ENCODE measurements around the gene LRRC47.
"Not testable (repeated sequence)": the region's sequence is repeated elsewhere in the genome, so short reads cannot be mapped to it uniquely, and the experiment has no call there.

The LRRC47 gene

GRCh38 chr1:3805038-3805437 is 8.7 kb upstream of the LRRC47 start:
- no peaks in the 10 kb centered on the region for H3K27me3 ChIP-seq (ENCODE audit: insufficient read depth, poor library complexity, severe bottlenecking)
- no peak overlapping the region for H3K4me3 ChIP-seq (replicated peaks; ENCODE audit: insufficient read depth, low read length)
- DNase-seq (ENCODE audit: low read depth in 1 of 2, low spot score in 1 of 2): no peak
- H3K27ac ChIP-seq (replicated peaks): no peak overlapping the region
- TF ChIP-seq REST (IDR thresholded peaks at IDR 0.05; ENCODE audit: insufficient replicate concordance, low read depth): no peak
- no peak for TF ChIP-seq SPI1 (IDR thresholded peaks at IDR 0.05; ENCODE audit: borderline replicate concordance, low read depth)
- no peak for TF ChIP-seq CTCF (IDR thresholded peaks at IDR 0.05; ENCODE audit: insufficient read depth, low read length)
- no peak for TF ChIP-seq POLR2AphosphoS5 (IDR thresholded peaks at IDR 0.05; ENCODE audit: low read depth)
- TF ChIP-seq GABPA (IDR thresholded peaks at IDR 0.05; ENCODE audit: low read depth): no peak

- H3K27me3 ChIP-seq (ENCODE audit: insufficient read depth, poor library complexity, severe bottlenecking); H3K4me3 ChIP-seq (replicated peaks; ENCODE audit: insufficient read depth, low read length); DNase-seq (ENCODE audit: low read depth in 1 of 2, low spot score in 1 of 2); H3K27ac ChIP-seq (replicated peaks): not testable (repeated sequence)
Measured at GRCh38 chr1:3804627-3804944, 8.3 kb upstream of the LRRC47 start.

GRCh38 chr1:3803905-3804626 is 7.8 kb upstream of the LRRC47 start:
- no peak for DNase-seq (ENCODE audit: low read depth in 1 of 2, low spot score in 1 of 2)
- H3K4me3 ChIP-seq (replicated peaks; ENCODE audit: insufficient read depth, low read length): no peak overlapping the region
- H3K27ac ChIP-seq (replicated peaks): no peak overlapping the region
- no peaks in the 10 kb centered on the region for H3K27me3 ChIP-seq (ENCODE audit: insufficient read depth, poor library complexity, severe bottlenecking)
- TF ChIP-seq REST (IDR thresholded peaks at IDR 0.05; ENCODE audit: insufficient replicate concordance, low read depth): no peak
- TF ChIP-seq CTCF (IDR thresholded peaks at IDR 0.05; ENCODE audit: insufficient read depth, low read length): no peak
- no peak for TF ChIP-seq POLR2AphosphoS5 (IDR thresholded peaks at IDR 0.05; ENCODE audit: low read depth)
- TF ChIP-seq GABPA (IDR thresholded peaks at IDR 0.05; ENCODE audit: low read depth): no peak
- TF ChIP-seq SPI1 (IDR thresholded peaks at IDR 0.05; ENCODE audit: borderline replicate concordance, low read depth): no peak

GRCh38 chr1:3800795-3801194 is 4.5 kb upstream of the LRRC47 start:
- not testable (repeated sequence) for H3K27ac ChIP-seq (replicated peaks)

GRCh38 chr1:3799976-3800685 is 3.8 kb upstream of the LRRC47 start:
- no peak for TF ChIP-seq REST (IDR thresholded peaks at IDR 0.05; ENCODE audit: insufficient replicate concordance, low read depth)
- no peak for TF ChIP-seq SPI1 (IDR thresholded peaks at IDR 0.05; ENCODE audit: borderline replicate concordance, low read depth)
- TF ChIP-seq CTCF (IDR thresholded peaks at IDR 0.05; ENCODE audit: insufficient read depth, low read length): no peak
- no peak for TF ChIP-seq POLR2AphosphoS5 (IDR thresholded peaks at IDR 0.05; ENCODE audit: low read depth)
- TF ChIP-seq GABPA (IDR thresholded peaks at IDR 0.05; ENCODE audit: low read depth): no peak

More at GRCh38 chr1:3800795-3801194, 4.5 kb upstream of the LRRC47 start:
- not testable (repeated sequence) for H3K27me3 ChIP-seq (ENCODE audit: insufficient read depth, poor library complexity, severe bottlenecking); H3K4me3 ChIP-seq (replicated peaks; ENCODE audit: insufficient read depth, low read length); DNase-seq (ENCODE audit: low read depth in 1 of 2, low spot score in 1 of 2)

More at GRCh38 chr1:3799976-3800685, 3.8 kb upstream of the LRRC47 start:
- Histone ChIP-seq H3K4me3 (replicated peaks; ENCODE audit: insufficient read depth, low read length) (no peak overlapping the region), H3K27ac (replicated peaks) (no peak overlapping the region), H3K27me3 (ENCODE audit: insufficient read depth, poor library complexity, severe bottlenecking) (no peaks in the 10 kb centered on the region)
- DNase-seq (ENCODE audit: low read depth in 1 of 2, low spot score in 1 of 2): no peak

All from HL-60 (cell line).